ENCODE data around the gene KCNA1. TPM values are rescaled to one million over a fixed set of nuclear protein-coding genes. Genes with fewer than 3 reads are reported as not detected.

The KCNA1 gene
- total RNA-seq, 2 experiments from 2014 or later = not detected

DNA sequence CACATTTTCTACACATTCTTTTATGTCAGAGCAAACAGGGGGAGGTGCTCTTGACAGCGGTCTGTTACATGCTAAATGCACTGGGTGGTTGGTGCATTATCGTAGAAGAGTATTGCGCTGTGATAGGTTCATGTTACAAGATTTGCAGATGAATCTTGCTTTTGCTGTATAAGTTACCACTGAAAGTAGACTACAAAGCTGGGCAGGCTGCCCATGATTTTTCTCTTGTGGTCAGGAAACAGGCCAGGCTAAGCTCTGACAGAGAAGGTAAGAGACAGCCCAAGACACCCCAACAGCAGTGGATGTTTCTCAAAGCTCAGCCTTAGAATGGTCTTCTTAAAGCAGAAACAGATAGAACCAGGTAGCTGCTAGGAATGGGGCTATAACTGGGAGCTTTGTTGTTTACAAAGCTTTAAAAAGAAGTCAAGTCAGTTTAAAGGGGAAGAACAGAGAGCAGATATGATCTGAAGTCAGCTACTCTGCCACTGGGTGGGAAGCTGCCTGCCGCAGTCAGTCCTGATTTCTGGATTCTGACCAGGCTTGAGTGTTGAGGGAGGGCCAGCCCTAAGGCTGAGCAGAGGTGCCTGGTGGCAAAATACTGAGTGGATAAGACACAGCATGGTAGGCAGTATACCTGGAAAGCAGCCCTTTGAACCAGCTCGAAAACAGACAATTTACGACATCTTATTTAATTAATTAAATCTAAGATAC, 9.4 kb downstream of the KCNA1 start:
- intact Hi-C loops (cut with micrococcal nuclease) = no loop called here
- H3K27me3 Mint-ChIP-seq = peaks cover 25% of the 10 kb centered on the region

DNA sequence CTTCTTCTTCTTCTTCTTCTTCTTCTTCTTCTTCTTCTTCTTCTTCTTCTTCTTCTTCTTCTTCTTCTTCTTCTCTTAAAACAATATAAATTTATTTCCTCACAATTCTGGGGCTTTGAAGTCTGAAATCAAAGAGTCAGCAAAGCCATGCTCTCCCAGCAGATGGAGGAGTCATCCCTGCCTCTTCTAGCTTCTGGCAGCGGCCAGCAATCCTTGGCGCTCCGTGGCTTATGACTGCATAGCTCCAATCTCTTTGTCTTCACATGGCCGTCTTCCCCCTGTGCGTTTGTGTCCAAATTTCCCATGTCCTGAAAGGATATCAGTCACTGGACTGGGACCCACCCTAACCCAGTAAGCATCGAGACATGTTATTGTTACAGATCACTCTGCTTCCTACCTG, 22.9 kb downstream of the KCNA1 start:
- H3K27ac Mint-ChIP-seq = no peak overlapping the region
- DNase-seq = no peak
- ATAC-seq = no peak
- peaks cover 33% of the 10 kb centered on the region for H3K27me3 Mint-ChIP-seq
- CTCF ChIA-PET = no interaction called here
- intact Hi-C loops (cut with micrococcal nuclease) = no loop called here
- no peaks in the 10 kb centered on the region for H3K4me1 Mint-ChIP-seq (ENCODE audit: low read depth)
- TF ChIP-seq, protein P1, sequence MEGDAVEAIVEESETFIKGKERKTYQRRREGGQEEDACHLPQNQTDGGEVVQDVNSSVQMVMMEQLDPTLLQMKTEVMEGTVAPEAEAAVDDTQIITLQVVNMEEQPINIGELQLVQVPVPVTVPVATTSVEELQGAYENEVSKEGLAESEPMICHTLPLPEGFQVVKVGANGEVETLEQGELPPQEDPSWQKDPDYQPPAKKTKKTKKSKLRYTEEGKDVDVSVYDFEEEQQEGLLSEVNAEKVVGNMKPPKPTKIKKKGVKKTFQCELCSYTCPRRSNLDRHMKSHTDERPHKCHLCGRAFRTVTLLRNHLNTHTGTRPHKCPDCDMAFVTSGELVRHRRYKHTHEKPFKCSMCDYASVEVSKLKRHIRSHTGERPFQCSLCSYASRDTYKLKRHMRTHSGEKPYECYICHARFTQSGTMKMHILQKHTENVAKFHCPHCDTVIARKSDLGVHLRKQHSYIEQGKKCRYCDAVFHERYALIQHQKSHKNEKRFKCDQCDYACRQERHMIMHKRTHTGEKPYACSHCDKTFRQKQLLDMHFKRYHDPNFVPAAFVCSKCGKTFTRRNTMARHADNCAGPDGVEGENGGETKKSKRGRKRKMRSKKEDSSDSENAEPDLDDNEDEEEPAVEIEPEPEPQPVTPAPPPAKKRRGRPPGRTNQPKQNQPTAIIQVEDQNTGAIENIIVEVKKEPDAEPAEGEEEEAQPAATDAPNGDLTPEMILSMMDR (IDR thresholded peaks at IDR 0.05) = no peak
- H3K9me3 Mint-ChIP-seq = no peaks in the 10 kb centered on the region
- H3K4me3 Mint-ChIP-seq = no peak overlapping the region
- POLR2A ChIA-PET = no interaction called here
- no peaks in the 10 kb centered on the region for H3K36me3 Mint-ChIP-seq (ENCODE audit: low read depth)

More for the DNA sequence above, 9.4 kb downstream of the KCNA1 start:
- Mint-ChIP-seq H3K9me3 (no peaks in the 10 kb centered on the region), H3K27ac (no peak overlapping the region), H3K36me3 (ENCODE audit: low read depth) (no peaks in the 10 kb centered on the region), H3K4me3 (no peak overlapping the region), H3K4me1 (ENCODE audit: low read depth) (no peaks in the 10 kb centered on the region)
- ATAC-seq = no peak
- TF ChIP-seq, protein P1 (IDR thresholded peaks at IDR 0.05) = no peak
- ChIA-PET POLR2A (no interaction called here), CTCF (no interaction called here)
- DNase-seq = no peak

DNA sequence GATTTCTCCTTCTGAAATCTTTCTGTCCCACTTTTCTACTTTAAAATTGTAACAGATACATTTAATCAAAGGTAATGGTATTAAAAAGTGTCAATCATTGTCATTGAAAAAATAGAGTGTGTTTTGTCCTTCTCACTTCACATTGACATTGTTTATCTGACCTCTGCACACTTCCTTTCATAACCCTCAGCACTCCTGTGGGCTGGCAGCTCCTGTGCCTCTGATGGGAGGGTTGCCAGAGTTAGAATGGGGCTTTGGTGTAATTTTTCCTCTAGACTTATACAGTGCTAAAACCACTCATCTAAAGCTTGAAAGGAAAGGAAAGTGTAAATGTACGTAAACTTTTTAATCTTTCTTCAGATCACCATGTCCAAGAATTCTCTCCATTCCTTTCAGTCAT, 23.7 kb downstream of the KCNA1 start:
- Mint-ChIP-seq H3K36me3 (ENCODE audit: low read depth) (no peaks in the 10 kb centered on the region), H3K4me1 (ENCODE audit: low read depth) (no peaks in the 10 kb centered on the region), H3K27me3 (peaks cover 34% of the 10 kb centered on the region), H3K27ac (no peak overlapping the region), H3K4me3 (no peak overlapping the region), H3K9me3 (no peaks in the 10 kb centered on the region)
- ChIA-PET CTCF (no interaction called here), POLR2A (no interaction called here)
- intact Hi-C loops (cut with micrococcal nuclease) = no loop called here
- ATAC-seq (no peak), DNase-seq (no peak)
- TF ChIP-seq, protein P1 (IDR thresholded peaks at IDR 0.05) = no peak

DNA sequence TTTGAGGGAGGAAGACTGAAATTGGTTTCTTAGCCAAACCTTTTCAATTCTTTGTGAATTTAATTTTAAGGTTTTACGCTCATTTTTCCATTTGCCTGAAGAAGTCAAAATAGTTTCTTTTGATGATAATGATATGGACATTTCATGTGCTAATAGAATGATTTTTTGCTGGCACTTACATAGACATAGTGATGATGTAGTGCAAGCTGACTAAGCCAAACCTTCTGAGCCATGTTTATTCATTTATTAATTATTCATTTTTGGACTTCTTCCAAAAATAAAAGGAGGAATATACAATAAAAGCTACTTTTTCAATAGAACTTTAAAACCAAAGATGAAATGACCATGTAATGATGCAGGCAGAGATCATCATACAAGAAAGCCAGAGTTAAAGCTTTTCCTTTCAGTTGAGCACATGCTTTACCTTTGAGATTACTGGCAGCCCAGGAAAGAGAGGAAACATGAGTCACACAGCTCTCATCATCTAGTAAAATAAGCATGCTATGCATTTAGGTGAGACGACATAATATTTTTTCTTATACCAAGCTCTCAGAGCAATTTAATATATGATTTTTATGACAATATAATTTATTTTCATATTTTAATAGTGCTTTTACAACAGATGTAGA, 24.8 kb downstream of the KCNA1 start:
- Mint-ChIP-seq H3K27ac (no peak overlapping the region), H3K9me3 (no peaks in the 10 kb centered on the region), H3K27me3 (peaks cover 33% of the 10 kb centered on the region), H3K36me3 (ENCODE audit: low read depth) (no peaks in the 10 kb centered on the region), H3K4me3 (no peak overlapping the region), H3K4me1 (ENCODE audit: low read depth) (no peaks in the 10 kb centered on the region)
- TF ChIP-seq, protein P1 (IDR thresholded peaks at IDR 0.05) = no peak
- no peak for DNase-seq
- no peak for ATAC-seq
- ChIA-PET CTCF (interaction anchor here (0.8 to 1.0 kb wide), 2 partner anchors 77 to 79 kb away, joined by 3 read pairs; no protein-coding TSS in a partner anchor), POLR2A (no interaction called here)
- intact Hi-C loops (cut with micrococcal nuclease) = no loop called here

DNA sequence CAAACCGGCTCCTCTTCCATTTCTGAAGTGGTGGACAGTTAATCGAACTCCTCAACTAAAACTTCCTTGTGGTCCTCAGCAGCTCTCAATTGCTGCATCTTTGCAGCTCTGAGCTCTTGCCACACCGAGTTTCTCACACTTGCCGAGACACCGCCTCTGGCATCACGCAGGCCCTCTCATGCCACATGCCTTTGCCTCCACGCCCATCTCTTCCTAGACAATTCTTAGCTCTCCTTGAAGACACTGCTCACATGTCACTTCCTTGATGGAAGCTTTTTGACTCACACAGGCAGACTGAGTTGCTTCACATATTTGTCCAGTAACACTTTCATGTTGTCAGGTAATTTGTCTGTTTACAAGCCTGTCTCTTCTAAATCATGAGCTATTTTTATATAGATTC, 29.2 kb downstream of the KCNA1 start:
- DNase-seq = no peak
- TF ChIP-seq, protein P1 (IDR thresholded peaks at IDR 0.05) = no peak
- H3K36me3 Mint-ChIP-seq (ENCODE audit: low read depth) = no peaks in the 10 kb centered on the region
- POLR2A ChIA-PET = no interaction called here
- no peak overlapping the region for H3K4me3 Mint-ChIP-seq
- CTCF ChIA-PET = interaction anchor here (0.7 kb wide), 1 partner anchor 9 kb away, joined by 3 read pairs; no protein-coding TSS in a partner anchor
- no peaks in the 10 kb centered on the region for H3K4me1 Mint-ChIP-seq (ENCODE audit: low read depth)
- H3K27me3 Mint-ChIP-seq = peaks cover 15% of the 10 kb centered on the region
- H3K9me3 Mint-ChIP-seq = no peaks in the 10 kb centered on the region
- H3K27ac Mint-ChIP-seq = no peak overlapping the region
- ATAC-seq = no peak
- intact Hi-C loops (cut with micrococcal nuclease) = no loop called here
